CD4-positive, alpha-beta T cell (primary cell): ENCODE measurements around the gene MAPT. TPM values are rescaled to one million over a fixed set of nuclear protein-coding genes. Genes with fewer than 3 reads are reported as not detected.

Experiments used
- ATAC-seq: fragments of 200-7000 bp; cut with Tn5 transposase; one replicate; pipeline ENCODE4 v1.10.0; 2022; ENCODE audit warnings: mild to moderate bottlenecking; ENCODE audit not compliant: poor library complexity
- CTCF ChIA-PET: fragments of 350-600 bp; sonication (Branson Sonifier 250); formaldehyde crosslinking; loops from one replicate; lab custom pipeline; 2021; ENCODE audit warnings: antibody characterized with exemption, inconsistent platforms; lab: Charles Lee
- POLR2A ChIA-PET: fragments of 350-600 bp; sonication (Branson Sonifier 250); formaldehyde crosslinking; loops from one replicate; lab custom pipeline; 2021; ENCODE audit warnings: antibody characterized with exemption, inconsistent platforms; lab: Charles Lee
- DNase-seq, 14 experiments: peaks; one replicate each; pipeline ENCODE4 v3.0.0-alpha.2; 2013 to 2020; ENCODE audit warnings: mixed read lengths in 2 of 14
- H3K27ac ChIP-seq, 2 donors: one replicate each; pipeline versions ENCODE4 v1.5.1 to v1.7.0; 2013; ENCODE audit warnings: low read length in 2 of 2, low read depth in 1 of 2, mild to moderate bottlenecking in 1 of 2
- H3K27me3 ChIP-seq, 2 experiments: 1 replicate in 1 of 2; 2 replicates in 1 of 2; pipeline versions ENCODE4 v1.6.1 to v1.7.0; 2013; ENCODE audit warnings: low read length in 2 of 2, control low read depth in 1 of 2, mild to moderate bottlenecking in 1 of 2, moderate library complexity in 1 of 2; ENCODE audit not compliant: insufficient read depth in 2 of 2, control insufficient read depth in 1 of 2
- H3K36me3 ChIP-seq: one replicate; pipeline ENCODE4 v1.6.1; 2013; ENCODE audit warnings: low read length, control low read depth; ENCODE audit not compliant: insufficient read depth
- H3K4me1 ChIP-seq: one replicate; pipeline ENCODE4 v1.6.1; 2013; ENCODE audit warnings: low read length, control low read depth; ENCODE audit not compliant: insufficient read depth
- H3K4me3 ChIP-seq: one replicate; pipeline ENCODE4 v1.5.1; 2013; ENCODE audit warnings: mild to moderate bottlenecking, low read length, moderate library complexity
- H3K9me3 ChIP-seq, 2 experiments: 1 replicate in 1 of 2; 2 replicates in 1 of 2; pipeline versions ENCODE4 v1.6.1 to v1.7.0; 2013; ENCODE audit warnings: low read length in 2 of 2, mild to moderate bottlenecking in 2 of 2, control low read depth in 1 of 2, moderate library complexity in 1 of 2; ENCODE audit not compliant: control insufficient read depth in 1 of 2, insufficient read depth in 1 of 2
- H3K27ac Mint-ChIP-seq: one replicate; pipeline ENCODE4 v1.8.0; 2020; ENCODE audit warnings: mixed read lengths
- H3K27me3 Mint-ChIP-seq: one replicate; pipeline ENCODE4 v1.8.0; 2021; ENCODE audit warnings: mixed read lengths
- H3K36me3 Mint-ChIP-seq: one replicate; pipeline ENCODE4 v1.8.0; 2021; ENCODE audit warnings: low read depth, mixed read lengths
- H3K4me1 Mint-ChIP-seq: one replicate; pipeline ENCODE4 v1.8.0; 2021; ENCODE audit warnings: low read depth, mixed read lengths
- H3K4me3 Mint-ChIP-seq: one replicate; pipeline ENCODE4 v1.8.0; 2020; ENCODE audit warnings: mild to moderate bottlenecking, mixed read lengths
- H3K9me3 Mint-ChIP-seq: one replicate; pipeline ENCODE4 v1.8.0; 2020; ENCODE audit warnings: mixed read lengths
- CTCF ChIP-seq: fragments of 200-600 bp; IDR thresholded peaks from one replicate; pipeline ENCODE4 v1.8.0; 2022; ENCODE audit warnings: antibody characterized with exemption, mild to moderate bottlenecking
- intact Hi-C, 2 experiments: fragments of 100-400 bp; cut with DNase I in 1 of 2; cut with micrococcal nuclease in 1 of 2; formaldehyde crosslinking; loops; one replicate each; pipeline versions ENCODE4 v1.15.1 to v1.9.0; 2023 to 2025; cut with DNase I, micrococcal nuclease
- total RNA-seq, 174 experiments: library from RNA in 2 of 174; stranded (reverse) in 2 of 174; gene quantifications; one replicate each; pipeline ENCODE4 v1.2.3 and lab custom pipeline; 2021 to 2026

The MAPT gene
- total RNA-seq, 2 experiments from 2014 or later, result 0.41 to 0.53 TPM

- intact Hi-C loops, result no loop called here
- peaks cover 28% of the 10 kb centered on the region for H3K27me3 Mint-ChIP-seq
Observed at GRCh38 chr17:45851022-45851421, 43.3 kb upstream of the MAPT start.

GRCh38 chr17:45851464-45851863 lies 42.9 kb upstream of the MAPT start:
- no peak for DNase-seq

More at GRCh38 chr17:45851022-45851421, 43.3 kb upstream of the MAPT start:
- no peak for DNase-seq
- Mint-ChIP-seq H3K36me3 (no peaks in the 10 kb centered on the region), H3K9me3 (no peaks in the 10 kb centered on the region), H3K4me1 (no peaks in the 10 kb centered on the region), H3K4me3 (no peak overlapping the region), H3K27ac (no peak overlapping the region)
- ChIA-PET CTCF (interaction anchor here (1.7 kb wide), 1 partner anchor 19 kb away, joined by 5 read pairs; no protein-coding TSS in a partner anchor), POLR2A (no interaction called here)
- Histone ChIP-seq H3K4me1 (peaks cover 9% of the 10 kb centered on the region), H3K4me3 (no peak overlapping the region), H3K27me3 (peaks cover 7% of the 10 kb centered on the region in 2 experiments), H3K36me3 (no peaks in the 10 kb centered on the region), H3K9me3 (peaks cover 0 to 11% of the 10 kb centered on the region in 2 experiments), H3K27ac (no peak overlapping the region)
- TF ChIP-seq CTCF, result no peak
- ATAC-seq, result no peak

GRCh38 chr17:45851873-45852272 lies 42.5 kb upstream of the MAPT start:
- no peaks in the 10 kb centered on the region for H3K9me3 Mint-ChIP-seq
- intact Hi-C loops, result loop anchor here in 1 of 2 experiments (1.0 kb wide), 1 partner anchor 212 kb away; no protein-coding TSS in a partner anchor
- TF ChIP-seq CTCF, result no peak
- no peak overlapping the region for H3K27ac Mint-ChIP-seq
- Histone ChIP-seq H3K27ac (no peak overlapping the region), H3K4me1 (peaks cover 9% of the 10 kb centered on the region), H3K36me3 (no peaks in the 10 kb centered on the region), H3K9me3 (peaks cover 0 to 11% of the 10 kb centered on the region in 2 experiments), H3K27me3 (peaks cover 7% of the 10 kb centered on the region in 2 experiments), H3K4me3 (no peak overlapping the region)
- ChIA-PET CTCF (interaction anchor here (1.2 to 1.7 kb wide), 4 partner anchors 10 to 212 kb away, joined by 3 to 5 read pairs (median 4); no protein-coding TSS in a partner anchor), POLR2A (no interaction called here)
- ATAC-seq, result no peak
- no peak overlapping the region for H3K4me3 Mint-ChIP-seq
- DNase-seq, result no peak
- H3K27me3 Mint-ChIP-seq, result peaks cover 30% of the 10 kb centered on the region
- H3K4me1 Mint-ChIP-seq, result no peaks in the 10 kb centered on the region
- no peaks in the 10 kb centered on the region for H3K36me3 Mint-ChIP-seq

More at GRCh38 chr17:45851464-45851863, 42.9 kb upstream of the MAPT start:
- H3K27ac Mint-ChIP-seq, result no peak overlapping the region
- Histone ChIP-seq H3K4me3 (no peak overlapping the region), H3K27ac (no peak overlapping the region), H3K36me3 (no peaks in the 10 kb centered on the region), H3K27me3 (peaks cover 7% of the 10 kb centered on the region in 2 experiments), H3K4me1 (peaks cover 9% of the 10 kb centered on the region), H3K9me3 (peaks cover 0 to 11% of the 10 kb centered on the region in 2 experiments)
- POLR2A ChIA-PET, result no interaction called here
- no peaks in the 10 kb centered on the region for H3K4me1 Mint-ChIP-seq
- ATAC-seq, result no peak
- H3K36me3 Mint-ChIP-seq, result no peaks in the 10 kb centered on the region
- TF ChIP-seq CTCF, result no peak
- intact Hi-C loops, result no loop called here
- peaks cover 30% of the 10 kb centered on the region for H3K27me3 Mint-ChIP-seq
- H3K4me3 Mint-ChIP-seq, result no peak overlapping the region
- H3K9me3 Mint-ChIP-seq, result no peaks in the 10 kb centered on the region
- CTCF ChIA-PET, result interaction anchor here (1.2 to 1.7 kb wide), 4 partner anchors 11 to 211 kb away, joined by 3 to 5 read pairs (median 4); no protein-coding TSS in a partner anchor
